Measurements from ENCODE around the gene NUP210L.

DNA sequence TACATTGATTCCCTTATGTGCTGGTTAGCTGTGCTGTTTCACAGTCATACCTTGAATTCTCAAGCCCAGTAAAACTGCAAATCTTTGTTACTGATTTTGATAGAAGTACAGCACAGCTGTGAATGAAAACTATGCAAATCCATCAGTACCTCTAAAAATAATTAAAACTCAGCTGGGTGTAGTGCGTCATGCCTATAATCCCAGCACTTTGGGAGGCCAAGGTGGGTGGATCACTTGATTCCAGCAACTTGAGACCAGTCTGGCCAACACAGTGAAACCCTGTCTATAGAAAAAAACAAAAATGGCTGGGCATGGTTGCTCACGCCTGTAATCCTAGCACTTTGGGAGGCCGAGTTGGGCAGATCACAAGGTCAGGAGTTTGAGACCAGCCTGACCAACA is 61.2 kb downstream of the NUP210L start:
- TF ChIP-seq POLR2AphosphoS5 (IDR thresholded peaks at IDR 0.05), result no peak
- no peak for TF ChIP-seq POLR2A (IDR thresholded peaks at IDR 0.05)
- TF ChIP-seq, protein P1, sequence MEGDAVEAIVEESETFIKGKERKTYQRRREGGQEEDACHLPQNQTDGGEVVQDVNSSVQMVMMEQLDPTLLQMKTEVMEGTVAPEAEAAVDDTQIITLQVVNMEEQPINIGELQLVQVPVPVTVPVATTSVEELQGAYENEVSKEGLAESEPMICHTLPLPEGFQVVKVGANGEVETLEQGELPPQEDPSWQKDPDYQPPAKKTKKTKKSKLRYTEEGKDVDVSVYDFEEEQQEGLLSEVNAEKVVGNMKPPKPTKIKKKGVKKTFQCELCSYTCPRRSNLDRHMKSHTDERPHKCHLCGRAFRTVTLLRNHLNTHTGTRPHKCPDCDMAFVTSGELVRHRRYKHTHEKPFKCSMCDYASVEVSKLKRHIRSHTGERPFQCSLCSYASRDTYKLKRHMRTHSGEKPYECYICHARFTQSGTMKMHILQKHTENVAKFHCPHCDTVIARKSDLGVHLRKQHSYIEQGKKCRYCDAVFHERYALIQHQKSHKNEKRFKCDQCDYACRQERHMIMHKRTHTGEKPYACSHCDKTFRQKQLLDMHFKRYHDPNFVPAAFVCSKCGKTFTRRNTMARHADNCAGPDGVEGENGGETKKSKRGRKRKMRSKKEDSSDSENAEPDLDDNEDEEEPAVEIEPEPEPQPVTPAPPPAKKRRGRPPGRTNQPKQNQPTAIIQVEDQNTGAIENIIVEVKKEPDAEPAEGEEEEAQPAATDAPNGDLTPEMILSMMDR (IDR thresholded peaks at IDR 0.05), result no peak

Measured in sigmoid colon (tissue), 4 donors.